ENCODE measurements around the gene SH3RF3.

- TF ChIP-seq CTCF (IDR thresholded peaks at IDR 0.05) (no peak), POLR2A (IDR thresholded peaks at IDR 0.05) (no peak)
These were observed 37.8 kb downstream of the SH3RF3 start for GRCh38 chr2:109166811-109167210.
